ENCODE results near the gene AJUBA.
A peak's percentile ranks its signal among the peaks of the same experiment; 100 is the strongest.
"Not testable (repeated sequence)": the region's sequence is repeated elsewhere in the genome, so short reads cannot be mapped to it uniquely, and the experiment has no call there.

Gene AJUBA

DNA sequence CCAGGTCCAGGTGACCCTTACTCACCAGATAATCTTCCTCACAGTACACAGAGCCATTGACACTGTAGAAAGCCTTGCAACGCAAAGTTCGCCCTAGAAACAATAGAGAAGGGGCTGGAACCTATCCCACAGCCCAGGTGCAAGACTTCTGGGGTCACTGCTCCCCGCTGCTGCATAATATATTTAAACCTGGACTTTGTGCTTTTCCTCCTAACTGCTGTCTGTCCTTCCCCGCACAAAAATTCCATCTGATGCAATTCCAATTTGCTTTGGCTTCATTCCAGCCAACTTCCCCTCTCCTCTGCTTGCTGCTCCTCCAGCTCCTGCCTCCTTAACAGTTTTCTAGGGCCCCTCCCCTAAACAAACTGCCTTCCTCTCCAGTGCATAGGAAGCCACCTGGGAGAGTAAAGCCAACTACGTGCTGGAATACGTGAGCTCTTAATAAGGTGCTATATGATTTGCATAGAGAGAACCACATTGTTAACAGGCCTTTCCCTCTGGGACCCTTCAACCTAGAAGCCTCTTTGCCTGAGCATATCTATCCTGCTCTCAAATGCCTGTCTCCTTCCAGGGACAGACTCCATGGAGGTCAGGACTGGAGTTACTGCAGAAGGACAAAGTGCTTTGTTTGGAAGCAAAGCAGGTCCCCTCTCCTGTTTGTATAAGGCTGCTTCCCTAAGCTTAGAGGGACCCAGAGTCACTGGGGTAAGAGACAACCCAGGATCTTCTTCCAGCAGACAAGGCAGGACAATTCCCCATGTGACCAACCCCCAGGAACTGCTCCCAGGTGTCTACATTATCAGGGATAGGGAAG is 5.5 kb downstream of the AJUBA start:
- Histone ChIP-seq H3K4me1 (ENCODE audit: control insufficient read depth, insufficient read depth, low read length) (peaks cover 49% of the 10 kb centered on the region), H3K4me3 (ENCODE audit: low read length) (no peak overlapping the region), H3K27me3 (ENCODE audit: control insufficient read depth, insufficient read depth, low read length) (peaks cover 11% of the 10 kb centered on the region), H3K9me3 (ENCODE audit: control insufficient read depth, low read length) (no peaks in the 10 kb centered on the region), H3K36me3 (ENCODE audit: control insufficient read depth, insufficient read depth, low read length) (no peaks in the 10 kb centered on the region), H3K9ac (ENCODE audit: low read length) (peak overlapping the region; percentile 17)

- Histone ChIP-seq H3K27me3 (ENCODE audit: control insufficient read depth, insufficient read depth, low read length) (no peaks in the 10 kb centered on the region), H3K4me3 (ENCODE audit: low read length) (no peak overlapping the region), H3K9me3 (ENCODE audit: control insufficient read depth, low read length) (no peaks in the 10 kb centered on the region), H3K4me1 (ENCODE audit: control insufficient read depth, insufficient read depth, low read length) (peaks cover 35% of the 10 kb centered on the region), H3K9ac (ENCODE audit: low read length) (no peak overlapping the region), H3K36me3 (ENCODE audit: control insufficient read depth, insufficient read depth, low read length) (no peaks in the 10 kb centered on the region)
Observed at GRCh38 chr14:22974530-22975313, 7.6 kb downstream of the AJUBA start.

DNA sequence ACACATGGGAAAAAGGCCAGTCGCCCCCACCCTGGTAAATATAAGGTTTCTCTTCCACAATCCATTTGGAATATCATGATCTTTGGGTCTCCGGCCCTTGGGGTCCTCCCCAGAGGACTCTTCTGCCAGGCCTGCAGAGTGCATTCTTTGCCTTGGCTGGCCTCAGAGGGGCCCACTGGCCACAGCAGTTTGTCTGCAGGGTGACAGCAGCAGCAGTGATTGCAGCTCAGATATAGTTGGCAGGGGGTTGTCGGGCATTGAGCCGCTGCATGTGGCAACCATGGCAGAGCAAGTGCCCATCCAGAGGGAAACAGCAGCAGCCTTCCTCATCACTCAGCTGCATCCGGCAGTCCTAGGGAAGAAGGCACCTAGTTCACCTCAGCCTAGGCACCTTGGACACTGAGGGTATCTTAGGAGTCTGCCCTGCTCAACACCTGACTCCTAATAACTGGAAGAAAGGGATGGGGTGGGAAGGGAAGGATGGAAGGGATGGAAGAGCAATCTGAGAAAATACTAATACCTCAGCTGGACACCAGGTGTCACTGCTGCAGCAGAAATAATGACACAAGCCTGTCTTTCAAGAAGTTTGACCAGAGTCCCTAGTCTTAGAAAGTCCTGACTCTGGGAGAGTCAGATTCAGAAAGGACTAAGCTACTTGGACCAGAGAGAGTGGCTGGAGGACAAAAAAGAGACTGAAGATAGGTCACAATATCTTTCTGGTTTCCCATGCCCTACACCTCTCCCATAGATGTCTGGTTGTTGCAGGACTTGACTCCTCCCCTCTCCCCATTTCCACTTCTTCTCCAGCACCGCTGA is 8.9 kb downstream of the AJUBA start:
- Histone ChIP-seq H3K4me1 (ENCODE audit: control insufficient read depth, insufficient read depth, low read length) (peaks cover 22% of the 10 kb centered on the region), H3K36me3 (ENCODE audit: control insufficient read depth, insufficient read depth, low read length) (no peaks in the 10 kb centered on the region), H3K27me3 (ENCODE audit: control insufficient read depth, insufficient read depth, low read length) (no peaks in the 10 kb centered on the region), H3K4me3 (ENCODE audit: low read length) (no peak overlapping the region), H3K9me3 (ENCODE audit: control insufficient read depth, low read length) (no peaks in the 10 kb centered on the region), H3K9ac (ENCODE audit: low read length) (no peak overlapping the region)

DNA sequence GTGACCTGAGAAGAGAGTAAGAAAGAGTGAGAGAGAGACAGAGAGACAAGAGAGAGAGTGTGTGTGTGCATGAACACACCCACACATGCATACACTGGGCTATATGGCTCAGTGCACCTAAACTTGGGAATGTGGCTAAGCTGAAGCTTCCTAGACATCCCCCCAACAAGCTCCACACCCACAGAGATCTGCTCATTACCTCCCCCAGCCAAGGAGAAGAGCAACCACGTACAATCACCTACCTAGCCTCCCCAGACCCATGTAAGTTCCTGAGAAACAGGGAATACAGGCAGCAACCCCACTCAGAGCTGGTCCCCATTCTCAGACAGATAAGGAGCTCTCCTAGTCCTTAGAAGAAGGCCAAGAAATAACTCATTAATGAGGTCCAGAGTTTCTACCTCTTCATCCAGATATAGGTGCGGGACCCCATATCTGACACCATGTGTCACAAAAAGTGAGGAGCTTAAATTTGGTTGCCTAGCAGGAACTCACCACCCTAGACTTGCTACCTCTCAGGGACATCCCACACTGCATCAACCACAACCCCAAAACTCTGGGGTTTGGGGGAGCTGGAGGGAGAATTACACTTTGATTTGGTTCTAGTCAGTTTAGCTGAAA is 9.9 kb downstream of the AJUBA start:
- Histone ChIP-seq H3K4me1 (ENCODE audit: control insufficient read depth, insufficient read depth, low read length) (peaks cover 12% of the 10 kb centered on the region), H3K9ac (ENCODE audit: low read length) (no peak overlapping the region), H3K4me3 (ENCODE audit: low read length) (no peak overlapping the region), H3K36me3 (ENCODE audit: control insufficient read depth, insufficient read depth, low read length) (no peaks in the 10 kb centered on the region), H3K27me3 (ENCODE audit: control insufficient read depth, insufficient read depth, low read length) (no peaks in the 10 kb centered on the region), H3K9me3 (ENCODE audit: control insufficient read depth, low read length) (no peaks in the 10 kb centered on the region)

GRCh38 chr14:22971152-22971551 is 11.2 kb downstream of the AJUBA start:
- Histone ChIP-seq H3K4me3 (ENCODE audit: low read length) (no peak overlapping the region), H3K9ac (ENCODE audit: low read length) (no peak overlapping the region), H3K36me3 (ENCODE audit: control insufficient read depth, insufficient read depth, low read length) (no peaks in the 10 kb centered on the region), H3K9me3 (ENCODE audit: control insufficient read depth, low read length) (no peaks in the 10 kb centered on the region), H3K27me3 (ENCODE audit: control insufficient read depth, insufficient read depth, low read length) (no peaks in the 10 kb centered on the region), H3K4me1 (ENCODE audit: control insufficient read depth, insufficient read depth, low read length) (no peaks in the 10 kb centered on the region)

DNA sequence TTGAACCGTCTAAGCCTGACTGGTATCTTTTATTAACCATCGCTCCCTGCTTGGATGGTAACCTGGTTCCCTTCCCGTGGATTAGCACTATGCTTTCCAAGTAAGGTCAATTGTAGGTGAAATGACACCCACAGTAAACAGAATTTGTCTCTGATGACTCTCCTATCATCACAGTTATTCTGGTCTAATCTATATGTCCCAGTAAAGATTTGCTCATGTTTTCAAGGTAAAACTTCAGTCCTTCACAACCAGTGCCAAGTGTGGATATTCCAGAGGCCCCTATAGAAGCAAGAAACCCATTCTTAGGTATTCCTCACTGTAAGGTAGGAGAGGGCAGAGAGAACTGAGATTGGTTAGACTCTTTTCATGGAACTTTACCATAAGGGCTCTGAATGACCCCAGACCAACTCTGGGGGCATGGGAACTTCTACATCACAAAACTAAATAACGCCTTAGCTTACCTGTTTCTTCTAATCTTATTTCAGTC is 15.5 kb downstream of the AJUBA start:
- H3K36me3 ChIP-seq (ENCODE audit: control insufficient read depth, insufficient read depth, low read length) = no peaks in the 10 kb centered on the region
- H3K9me3 ChIP-seq (ENCODE audit: control insufficient read depth, low read length) = no peaks in the 10 kb centered on the region
- no peaks in the 10 kb centered on the region for H3K4me1 ChIP-seq (ENCODE audit: control insufficient read depth, insufficient read depth, low read length)
- H3K4me3 ChIP-seq (ENCODE audit: low read length) = no peak overlapping the region
- H3K27me3 ChIP-seq (ENCODE audit: control insufficient read depth, insufficient read depth, low read length) = no peaks in the 10 kb centered on the region
- no peak overlapping the region for H3K9ac ChIP-seq (ENCODE audit: low read length)

DNA sequence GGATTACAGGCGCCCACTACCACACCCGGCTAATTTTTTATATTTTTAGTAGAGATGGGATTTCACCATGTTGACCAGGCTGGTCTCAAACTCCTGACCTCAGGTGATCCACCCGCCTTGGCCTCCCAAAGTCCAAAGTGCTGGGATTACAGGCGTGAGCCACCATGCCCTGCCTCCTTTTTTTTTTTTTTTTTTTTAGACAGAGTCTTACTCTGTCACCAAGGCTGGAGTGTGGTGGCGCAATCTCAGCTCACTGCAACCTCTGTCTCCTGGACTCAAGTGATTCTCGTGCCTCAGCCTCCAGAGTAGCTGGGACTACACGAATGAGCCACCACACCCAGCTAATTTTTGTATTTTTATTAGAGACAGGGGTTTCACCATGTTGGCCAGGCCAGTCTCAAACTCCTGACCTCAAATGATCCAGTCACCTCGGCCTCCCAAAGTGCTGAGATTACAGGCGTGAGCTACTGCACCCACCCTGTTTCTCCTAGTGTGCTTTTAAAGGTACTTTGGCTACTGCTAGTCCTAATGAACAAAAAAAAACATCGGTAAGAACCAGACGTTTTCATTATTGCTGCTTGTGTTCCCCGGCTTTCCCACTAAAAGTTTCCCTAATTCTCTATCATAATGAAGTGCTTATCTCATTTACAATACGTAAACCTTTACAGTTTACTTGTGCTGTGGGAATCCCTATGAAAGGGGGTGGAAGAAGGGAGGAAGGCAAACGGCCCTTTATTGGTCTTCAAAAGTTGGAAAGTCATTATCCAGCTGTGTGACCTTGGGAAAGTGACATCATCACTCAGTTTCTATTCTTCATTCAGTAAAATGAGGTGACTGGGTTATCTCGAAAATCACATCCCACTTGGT is 16.2 kb downstream of the AJUBA start:
- H3K27me3 ChIP-seq (ENCODE audit: control insufficient read depth, insufficient read depth, low read length); H3K9ac ChIP-seq (ENCODE audit: low read length); H3K4me3 ChIP-seq (ENCODE audit: low read length); H3K4me1 ChIP-seq (ENCODE audit: control insufficient read depth, insufficient read depth, low read length); H3K36me3 ChIP-seq (ENCODE audit: control insufficient read depth, insufficient read depth, low read length); H3K9me3 ChIP-seq (ENCODE audit: control insufficient read depth, low read length): not testable (repeated sequence)

DNA sequence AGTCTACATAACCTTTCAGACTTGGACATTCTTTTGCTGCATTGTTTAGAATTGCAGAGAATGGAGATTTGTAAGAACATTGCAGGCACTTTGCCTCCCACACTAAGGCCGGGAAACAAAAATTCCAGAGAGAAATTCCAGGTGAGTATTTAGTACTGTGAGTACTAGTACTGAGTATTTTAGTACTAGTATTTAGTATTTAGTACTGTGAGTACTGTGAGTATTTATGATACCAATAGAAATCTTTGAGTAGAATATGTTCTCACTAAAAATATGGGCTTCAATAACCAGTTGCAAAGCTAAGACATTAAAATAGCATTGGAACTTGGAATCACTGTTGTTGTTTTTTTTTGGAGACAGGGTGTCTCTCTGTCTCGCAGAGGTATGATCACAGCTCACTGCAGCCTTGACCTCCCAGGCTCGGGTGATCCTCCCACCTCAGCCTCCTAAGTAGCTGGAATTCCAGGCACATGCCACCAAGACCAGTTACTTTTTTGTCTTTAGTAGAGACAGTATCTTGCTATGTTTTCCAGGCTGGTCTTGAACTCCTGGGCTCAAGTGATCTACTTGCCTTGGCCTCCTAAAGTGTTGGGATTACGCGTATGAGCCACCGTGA is 20.2 kb downstream of the AJUBA start:
- Histone ChIP-seq H3K36me3 (ENCODE audit: control insufficient read depth, insufficient read depth, low read length) (no peaks in the 10 kb centered on the region), H3K4me3 (ENCODE audit: low read length) (no peak overlapping the region), H3K9ac (ENCODE audit: low read length) (no peak overlapping the region), H3K9me3 (ENCODE audit: control insufficient read depth, low read length) (no peaks in the 10 kb centered on the region), H3K27me3 (ENCODE audit: control insufficient read depth, insufficient read depth, low read length) (no peaks in the 10 kb centered on the region), H3K4me1 (ENCODE audit: control insufficient read depth, insufficient read depth, low read length) (no peaks in the 10 kb centered on the region)

- peak overlapping the region; percentile 82 for H3K4me3 ChIP-seq (ENCODE audit: low read length)
- H3K4me1 ChIP-seq (ENCODE audit: control insufficient read depth, insufficient read depth, low read length) = no peaks in the 10 kb centered on the region
- H3K27me3 ChIP-seq (ENCODE audit: control insufficient read depth, insufficient read depth, low read length) = no peaks in the 10 kb centered on the region
- peaks cover 3% of the 10 kb centered on the region for H3K36me3 ChIP-seq (ENCODE audit: control insufficient read depth, insufficient read depth, low read length)
- H3K9ac ChIP-seq (ENCODE audit: low read length) = peak overlapping the region; percentile 93
- H3K9me3 ChIP-seq (ENCODE audit: control insufficient read depth, low read length) = no peaks in the 10 kb centered on the region
Observed at GRCh38 chr14:22955702-22956569, 26.4 kb downstream of the AJUBA start.

DNA sequence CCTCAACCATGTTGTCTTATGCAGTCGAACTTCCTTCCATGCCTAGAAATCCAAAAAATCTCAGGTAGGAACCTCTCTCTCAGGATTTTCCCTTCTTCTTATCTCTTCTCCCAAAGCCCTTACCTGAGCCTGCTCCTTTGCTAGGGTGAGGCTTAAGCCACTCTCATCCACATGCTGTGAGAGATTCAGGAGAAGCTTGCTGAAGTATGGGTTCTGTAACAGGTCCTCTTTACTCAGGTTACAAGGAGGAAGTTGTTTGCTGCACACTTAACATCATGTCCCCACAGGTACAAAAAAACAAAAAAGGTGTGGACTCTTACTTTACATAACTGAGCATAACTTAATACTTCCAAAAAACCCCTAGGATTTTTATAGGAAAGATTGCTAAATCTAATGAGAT is 29.9 kb downstream of the AJUBA start:
- Histone ChIP-seq H3K4me3 (ENCODE audit: low read length) (no peak overlapping the region), H3K36me3 (ENCODE audit: control insufficient read depth, insufficient read depth, low read length) (peaks cover 3% of the 10 kb centered on the region), H3K9ac (ENCODE audit: low read length) (no peak overlapping the region), H3K9me3 (ENCODE audit: control insufficient read depth, low read length) (no peaks in the 10 kb centered on the region), H3K4me1 (ENCODE audit: control insufficient read depth, insufficient read depth, low read length) (no peaks in the 10 kb centered on the region), H3K27me3 (ENCODE audit: control insufficient read depth, insufficient read depth, low read length) (no peaks in the 10 kb centered on the region)

Measured in mucosa of stomach (tissue), 1 donor.